HEK293 (cell line): ENCODE data around the gene PPP2R5D.

ENCODE experiments used
- FEZF1 ChIP-seq: fragments of 450-650 bp; formaldehyde crosslinking; IDR thresholded peaks from 2 replicates; pipeline ENCODE4 v1.5.1; 2016; ENCODE audit warnings: missing biosample characterization, missing genetic modification characterization
- ZNF132 ChIP-seq: fragments of 450-650 bp; formaldehyde crosslinking; IDR thresholded peaks from 2 replicates; pipeline ENCODE4 v1.5.1; 2017; ENCODE audit warnings: missing biosample characterization, missing genetic modification characterization, borderline replicate concordance
- ZNF248 ChIP-seq: fragments of 450-650 bp; formaldehyde crosslinking; IDR thresholded peaks from 2 replicates; pipeline ENCODE4 v1.5.1; 2017; ENCODE audit warnings: missing biosample characterization, missing genetic modification characterization
- ZNF670 ChIP-seq: fragments of 450-650 bp; formaldehyde crosslinking; IDR thresholded peaks from 2 replicates; pipeline ENCODE4 v1.5.1; 2016; ENCODE audit warnings: missing biosample characterization, missing genetic modification characterization, low read depth
- ZXDB ChIP-seq: fragments of 450-650 bp; formaldehyde crosslinking; IDR thresholded peaks from 2 replicates; pipeline ENCODE4 v1.5.1; 2016; ENCODE audit warnings: missing biosample characterization, missing genetic modification characterization

- TF ChIP-seq ZXDB (tag by site-specific recombination) (no peak), ZNF132 (no peak), ZNF248 (tag by site-specific recombination) (no peak), FEZF1 (tag by site-specific recombination) (no peak), ZNF670 (tag by site-specific recombination) (no peak)
Observed at GRCh38 chr6:42966571-42966970, 17.8 kb upstream of the PPP2R5D start.
